SK-N-SH treated with all-trans-retinoic acid at 6 μM for 48 hours (cell line): ENCODE results near the gene ZBTB17.
A peak's percentile ranks its signal among the peaks of the same experiment; 100 is the strongest.

Experiments used
- ATAC-seq: fragments of 200-7000 bp; cut with Tn5 transposase; 3 replicates; pipeline ENCODE4 v1.9.1; 2020; ENCODE audit warnings: mild to moderate bottlenecking, moderate library complexity
- ARNTL ChIP-seq: fragments of 450-650 bp; formaldehyde crosslinking; IDR thresholded peaks from 2 replicates; pipeline ENCODE4 v1.5.0; 2020; ENCODE audit warnings: low read depth, mild to moderate bottlenecking, moderate library complexity, borderline replicate concordance
- CSDC2 ChIP-seq: fragments of 250-450 bp; sonication (Bioruptor Pico); IDR thresholded peaks from 2 replicates; pipeline ENCODE4 v1.5.0; 2020; ENCODE audit warnings: mild to moderate bottlenecking, moderate library complexity
- ESRRG ChIP-seq: fragments of 250-450 bp; sonication (Bioruptor Pico); IDR thresholded peaks from 2 replicates; pipeline ENCODE4 v1.6.1; 2021; ENCODE audit warnings: mild to moderate bottlenecking
- GLIS3 ChIP-seq: fragments of 250-450 bp; sonication (Bioruptor Pico); IDR thresholded peaks from 2 replicates; pipeline ENCODE4 v1.5.0; 2020; ENCODE audit warnings: mild to moderate bottlenecking, moderate library complexity
- ISL1 ChIP-seq: fragments of 250-450 bp; sonication (Bioruptor Pico); IDR thresholded peaks from 2 replicates; pipeline ENCODE4 v2.1.2; 2022; ENCODE audit warnings: mild to moderate bottlenecking, moderate library complexity
- OSR1 ChIP-seq: fragments of 250-450 bp; sonication (Bioruptor Pico); IDR thresholded peaks from 2 replicates; pipeline ENCODE4 v1.8.0; 2022; ENCODE audit warnings: moderate library complexity, mild to moderate bottlenecking, inconsistent platforms
- PATZ1 ChIP-seq: fragments of 250-450 bp; sonication (Bioruptor Pico); IDR thresholded peaks from 2 replicates; pipeline ENCODE4 v1.8.0; 2020; ENCODE audit warnings: mild to moderate bottlenecking, moderate library complexity, borderline replicate concordance
- PPARA ChIP-seq: fragments of 250-450 bp; sonication (Bioruptor Pico); IDR thresholded peaks from 2 replicates; pipeline ENCODE4 v1.5.0; 2020; ENCODE audit warnings: mild to moderate bottlenecking, borderline replicate concordance
- SNAI2 ChIP-seq: fragments of 250-450 bp; sonication (Bioruptor Pico); IDR thresholded peaks from 2 replicates; pipeline ENCODE4 v1.5.0; 2020; ENCODE audit warnings: mild to moderate bottlenecking, moderate library complexity
- TOX ChIP-seq: fragments of 250-450 bp; sonication (Bioruptor Pico); IDR thresholded peaks from 2 replicates; pipeline ENCODE4 v1.8.0; 2021; ENCODE audit warnings: mild to moderate bottlenecking, moderate library complexity, borderline replicate concordance
- ZFP3 ChIP-seq: fragments of 250-450 bp; sonication (Bioruptor Pico); IDR thresholded peaks from 2 replicates; pipeline ENCODE4 v1.5.0; 2020; ENCODE audit warnings: mild to moderate bottlenecking, moderate library complexity
- ZFP30 ChIP-seq: fragments of 450-650 bp; formaldehyde crosslinking; IDR thresholded peaks from 2 replicates; pipeline ENCODE4 v1.5.0; 2022; ENCODE audit warnings: mild to moderate bottlenecking, moderate library complexity
- ZNF565 ChIP-seq: fragments of 450-650 bp; formaldehyde crosslinking; conservative IDR thresholded peaks from 2 replicates; pipeline ENCODE4 v1.5.0; 2020; ENCODE audit warnings: low read depth, mild to moderate bottlenecking, moderate library complexity
- ZNF70 ChIP-seq: fragments of 450-650 bp; formaldehyde crosslinking; IDR thresholded peaks from 2 replicates; pipeline ENCODE4 v1.5.0; 2020; ENCODE audit warnings: mild to moderate bottlenecking, moderate library complexity
- TF ChIP-seq, protein P1 (sequence below): fragments of 250-450 bp; sonication (Bioruptor Pico); IDR thresholded peaks from 2 replicates; pipeline ENCODE4 v1.5.0; 2020; ENCODE audit warnings: mild to moderate bottlenecking, moderate library complexity
- TF ChIP-seq, protein P2 (sequence below): fragments of 250-450 bp; sonication (Bioruptor Pico); IDR thresholded peaks from 2 replicates; pipeline ENCODE4 v1.8.0; 2021; ENCODE audit warnings: low read depth, mild to moderate bottlenecking, moderate library complexity, borderline replicate concordance

Gene ZBTB17

DNA sequence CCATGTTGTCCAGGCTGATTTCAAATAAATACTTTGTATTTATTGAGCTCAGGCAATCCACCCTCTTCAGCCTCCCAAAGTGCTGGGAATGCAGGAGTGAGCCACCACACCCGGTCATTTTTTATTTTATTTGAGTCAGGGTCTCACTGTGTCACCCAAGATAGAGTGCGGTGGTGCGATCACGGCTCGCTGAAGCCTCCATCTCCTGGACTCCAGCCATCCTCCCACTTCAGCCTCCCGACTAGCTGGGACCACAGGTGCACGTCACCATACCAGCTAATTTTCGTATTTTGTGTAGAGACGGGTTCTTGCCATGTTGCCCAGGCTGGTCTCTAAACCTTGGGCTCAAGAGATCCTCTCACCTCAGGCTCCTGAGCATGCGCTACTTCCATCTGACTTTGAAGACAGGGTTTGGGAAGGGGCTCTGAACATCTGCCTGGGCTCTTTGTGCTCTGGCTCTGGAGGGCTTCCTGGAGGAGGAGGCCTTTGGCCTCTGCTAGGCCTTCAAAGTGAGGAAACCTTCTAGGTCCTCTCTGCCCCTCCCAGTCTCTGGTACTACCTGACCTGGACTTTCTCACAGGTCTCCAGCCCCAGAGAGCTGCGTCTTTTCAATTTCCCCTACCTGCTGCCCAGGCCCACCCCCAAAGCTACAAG lies 36.2 kb upstream of the ZBTB17 start:
- TF ChIP-seq OSR1 (CRISPR knock-in tag): no peak
- no peak for TF ChIP-seq PATZ1
- no peak for TF ChIP-seq ZNF70
- TF ChIP-seq SNAI2 (CRISPR knock-in tag): no peak
- TF ChIP-seq CSDC2 (CRISPR knock-in tag): no peak
- TF ChIP-seq ESRRG: no peak
- no peak for ATAC-seq

DNA sequence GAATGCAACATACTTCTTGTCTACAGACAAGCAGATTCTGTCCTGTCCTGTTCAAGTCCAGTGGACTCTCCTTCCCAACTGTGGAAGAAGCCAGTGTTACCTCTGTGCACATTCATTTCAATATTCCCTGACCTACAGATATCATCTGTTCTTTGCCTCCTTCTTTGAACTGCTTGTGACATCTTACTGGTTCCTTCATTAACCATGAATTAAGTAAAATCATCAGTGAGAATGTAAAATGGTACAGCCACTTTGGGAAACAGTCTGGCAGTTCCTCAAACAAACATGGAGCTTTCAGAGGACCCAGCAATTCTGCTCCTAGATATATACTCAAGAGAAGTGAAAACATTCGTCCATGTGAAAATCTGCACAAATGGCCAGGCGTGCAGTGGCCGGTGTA lies 34.9 kb upstream of the ZBTB17 start:
- TF ChIP-seq ARNTL: no peak
- TF ChIP-seq PPARA (CRISPR knock-in tag): no peak
- TF ChIP-seq GLIS3 (CRISPR knock-in tag): no peak
- no peak for TF ChIP-seq OSR1 (CRISPR knock-in tag)
- TF ChIP-seq CSDC2 (CRISPR knock-in tag): no peak
- TF ChIP-seq ZFP30 (CRISPR knock-in tag): no peak
- TF ChIP-seq, protein P1, sequence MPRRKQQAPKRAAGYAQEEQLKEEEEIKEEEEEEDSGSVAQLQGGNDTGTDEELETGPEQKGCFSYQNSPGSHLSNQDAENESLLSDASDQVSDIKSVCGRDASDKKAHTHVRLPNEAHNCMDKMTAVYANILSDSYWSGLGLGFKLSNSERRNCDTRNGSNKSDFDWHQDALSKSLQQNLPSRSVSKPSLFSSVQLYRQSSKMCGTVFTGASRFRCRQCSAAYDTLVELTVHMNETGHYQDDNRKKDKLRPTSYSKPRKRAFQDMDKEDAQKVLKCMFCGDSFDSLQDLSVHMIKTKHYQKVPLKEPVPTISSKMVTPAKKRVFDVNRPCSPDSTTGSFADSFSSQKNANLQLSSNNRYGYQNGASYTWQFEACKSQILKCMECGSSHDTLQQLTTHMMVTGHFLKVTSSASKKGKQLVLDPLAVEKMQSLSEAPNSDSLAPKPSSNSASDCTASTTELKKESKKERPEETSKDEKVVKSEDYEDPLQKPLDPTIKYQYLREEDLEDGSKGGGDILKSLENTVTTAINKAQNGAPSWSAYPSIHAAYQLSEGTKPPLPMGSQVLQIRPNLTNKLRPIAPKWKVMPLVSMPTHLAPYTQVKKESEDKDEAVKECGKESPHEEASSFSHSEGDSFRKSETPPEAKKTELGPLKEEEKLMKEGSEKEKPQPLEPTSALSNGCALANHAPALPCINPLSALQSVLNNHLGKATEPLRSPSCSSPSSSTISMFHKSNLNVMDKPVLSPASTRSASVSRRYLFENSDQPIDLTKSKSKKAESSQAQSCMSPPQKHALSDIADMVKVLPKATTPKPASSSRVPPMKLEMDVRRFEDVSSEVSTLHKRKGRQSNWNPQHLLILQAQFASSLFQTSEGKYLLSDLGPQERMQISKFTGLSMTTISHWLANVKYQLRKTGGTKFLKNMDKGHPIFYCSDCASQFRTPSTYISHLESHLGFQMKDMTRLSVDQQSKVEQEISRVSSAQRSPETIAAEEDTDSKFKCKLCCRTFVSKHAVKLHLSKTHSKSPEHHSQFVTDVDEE (CRISPR knock-in tag): no peak
- no peak for TF ChIP-seq PATZ1
- TF ChIP-seq, protein P2, sequence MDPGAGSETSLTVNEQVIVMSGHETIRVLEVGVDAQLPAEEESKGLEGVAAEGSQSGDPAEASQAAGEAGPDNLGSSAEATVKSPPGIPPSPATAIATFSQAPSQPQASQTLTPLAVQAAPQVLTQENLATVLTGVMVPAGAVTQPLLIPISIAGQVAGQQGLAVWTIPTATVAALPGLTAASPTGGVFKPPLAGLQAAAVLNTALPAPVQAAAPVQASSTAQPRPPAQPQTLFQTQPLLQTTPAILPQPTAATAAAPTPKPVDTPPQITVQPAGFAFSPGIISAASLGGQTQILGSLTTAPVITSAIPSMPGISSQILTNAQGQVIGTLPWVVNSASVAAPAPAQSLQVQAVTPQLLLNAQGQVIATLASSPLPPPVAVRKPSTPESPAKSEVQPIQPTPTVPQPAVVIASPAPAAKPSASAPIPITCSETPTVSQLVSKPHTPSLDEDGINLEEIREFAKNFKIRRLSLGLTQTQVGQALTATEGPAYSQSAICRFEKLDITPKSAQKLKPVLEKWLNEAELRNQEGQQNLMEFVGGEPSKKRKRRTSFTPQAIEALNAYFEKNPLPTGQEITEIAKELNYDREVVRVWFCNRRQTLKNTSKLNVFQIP: no peak
- TF ChIP-seq TOX (CRISPR knock-in tag): no peak
- TF ChIP-seq ZNF565 (CRISPR knock-in tag): no peak
- no peak for TF ChIP-seq ZFP3 (CRISPR knock-in tag)
- TF ChIP-seq ISL1 (CRISPR knock-in tag): no peak
- ATAC-seq: no peak

DNA sequence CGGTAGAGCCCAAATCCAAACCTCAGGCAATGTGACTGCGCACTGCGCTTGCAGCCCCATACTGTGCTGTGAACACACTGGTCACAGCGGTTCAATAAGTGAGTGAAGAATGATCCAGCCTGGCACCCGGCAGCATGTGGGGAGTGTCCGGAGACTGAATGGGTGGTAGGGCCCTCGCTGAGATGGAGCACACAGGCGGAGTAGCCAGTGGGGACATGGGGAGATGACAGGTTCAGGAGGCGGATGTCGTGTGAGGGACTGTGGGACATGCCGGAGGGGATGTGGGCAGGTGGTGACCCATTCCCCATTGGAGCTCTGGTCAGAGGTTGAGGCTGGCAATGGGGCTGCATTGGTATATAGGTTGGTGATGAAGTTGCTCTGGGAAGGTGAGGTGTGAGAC lies 33.8 kb upstream of the ZBTB17 start:
- no peak for TF ChIP-seq PPARA (CRISPR knock-in tag)

GRCh38 chr1:16009030-16009460 lies 33.1 kb upstream of the ZBTB17 start:
- TF ChIP-seq PATZ1: no peak
- no peak for TF ChIP-seq TOX (CRISPR knock-in tag)
- TF ChIP-seq GLIS3 (CRISPR knock-in tag): no peak
- TF ChIP-seq, all 23 proteins: peak for 0
- ATAC-seq: peak; percentile 92

More for the DNA sequence above, 33.8 kb upstream of the ZBTB17 start:
- ATAC-seq: no peak
